ENCODE results near the gene INTS6.

INTS6 gene

GRCh38 chr13:51370116-51370515, 82.7 kb downstream of the INTS6 start:
- Histone ChIP-seq H3K79me2 (ENCODE audit: control insufficient read depth, low read length) (no peaks in the 10 kb centered on the region), H3K27me3 (ENCODE audit: control insufficient read depth, low read length) (no peaks in the 10 kb centered on the region), H4K20me1 (ENCODE audit: control insufficient read depth, insufficient read depth, low read depth, low read length) (no peaks in the 10 kb centered on the region), H3K36me3 (ENCODE audit: control insufficient read depth, low read length) (peaks cover 70% of the 10 kb centered on the region), H3K9me3 (ENCODE audit: control insufficient read depth, insufficient read depth, low read length) (no peaks in the 10 kb centered on the region), H3K9me2 (replicated peaks; ENCODE audit: control insufficient read depth, low read length) (no peaks in the 10 kb centered on the region), H3F3A (ENCODE audit: control insufficient read depth, insufficient read depth) (no peaks in the 10 kb centered on the region), H3K4me3 (ENCODE audit: low read length) (no peak overlapping the region), H3K27ac (ENCODE audit: low read depth, low read length) (no peak overlapping the region), H3K4me2 (ENCODE audit: low read length) (no peak overlapping the region), H3K4me1 (ENCODE audit: control insufficient read depth, low read length) (no peaks in the 10 kb centered on the region)
- TF ChIP-seq CTCF (IDR thresholded peaks at IDR 0.05; ENCODE audit: low read depth, low read length, poor library complexity, severe bottlenecking) = no peak
- no peak for TF ChIP-seq EZH2phosphoT487 (IDR thresholded peaks at IDR 0.05; ENCODE audit: borderline replicate concordance, low read length)

GRCh38 chr13:51364404-51365008, 88.3 kb downstream of the INTS6 start:
- no peak overlapping the region for H3K4me2 ChIP-seq (ENCODE audit: low read length)
- no peaks in the 10 kb centered on the region for H3K9me3 ChIP-seq (ENCODE audit: control insufficient read depth, insufficient read depth, low read length)
- no peaks in the 10 kb centered on the region; the same call in 1 of the 2 replicates for H3F3A ChIP-seq (ENCODE audit: control insufficient read depth, insufficient read depth)
- H3K27ac ChIP-seq (ENCODE audit: low read depth, low read length) = no peak overlapping the region
- H3K79me2 ChIP-seq (ENCODE audit: control insufficient read depth, low read length) = no peaks in the 10 kb centered on the region
- H4K20me1 ChIP-seq (ENCODE audit: control insufficient read depth, insufficient read depth, low read depth, low read length) = no peaks in the 10 kb centered on the region
- TF ChIP-seq CTCF (IDR thresholded peaks at IDR 0.05; ENCODE audit: low read depth, low read length, poor library complexity, severe bottlenecking) = no peak
- no peak for TF ChIP-seq EZH2phosphoT487 (IDR thresholded peaks at IDR 0.05; ENCODE audit: borderline replicate concordance, low read length)
- H3K36me3 ChIP-seq (ENCODE audit: control insufficient read depth, low read length) = peaks cover 38% of the 10 kb centered on the region
- no peaks in the 10 kb centered on the region for H3K4me1 ChIP-seq (ENCODE audit: control insufficient read depth, low read length)
- H3K4me3 ChIP-seq (ENCODE audit: low read length) = no peak overlapping the region
- no peaks in the 10 kb centered on the region for H3K27me3 ChIP-seq (ENCODE audit: control insufficient read depth, low read length)
- no peaks in the 10 kb centered on the region for H3K9me2 ChIP-seq (replicated peaks; ENCODE audit: control insufficient read depth, low read length)

GRCh38 chr13:51363625-51364024, 89.2 kb downstream of the INTS6 start:
- no peaks in the 10 kb centered on the region for H3K9me2 ChIP-seq (replicated peaks; ENCODE audit: control insufficient read depth, low read length)
- H3F3A ChIP-seq (ENCODE audit: control insufficient read depth, insufficient read depth) = no peaks in the 10 kb centered on the region; the same call in 1 of the 2 replicates
- peaks cover 29% of the 10 kb centered on the region for H3K36me3 ChIP-seq (ENCODE audit: control insufficient read depth, low read length)
- TF ChIP-seq CTCF (IDR thresholded peaks at IDR 0.05; ENCODE audit: low read depth, low read length, poor library complexity, severe bottlenecking) = no peak
- TF ChIP-seq EZH2phosphoT487 (IDR thresholded peaks at IDR 0.05; ENCODE audit: borderline replicate concordance, low read length) = no peak
- no peaks in the 10 kb centered on the region for H4K20me1 ChIP-seq (ENCODE audit: control insufficient read depth, insufficient read depth, low read depth, low read length)
- H3K4me3 ChIP-seq (ENCODE audit: low read length) = no peak overlapping the region
- H3K9me3 ChIP-seq (ENCODE audit: control insufficient read depth, insufficient read depth, low read length) = no peaks in the 10 kb centered on the region
- H3K79me2 ChIP-seq (ENCODE audit: control insufficient read depth, low read length) = no peaks in the 10 kb centered on the region
- no peak overlapping the region for H3K27ac ChIP-seq (ENCODE audit: low read depth, low read length)
- H3K4me2 ChIP-seq (ENCODE audit: low read length) = no peak overlapping the region
- no peaks in the 10 kb centered on the region for H3K4me1 ChIP-seq (ENCODE audit: control insufficient read depth, low read length)
- no peaks in the 10 kb centered on the region for H3K27me3 ChIP-seq (ENCODE audit: control insufficient read depth, low read length)
